SK-N-SH (cell line): ENCODE data around the gene LGALS9C.
"Not testable (repeated sequence)": the region's sequence is repeated elsewhere in the genome, so short reads cannot be mapped to it uniquely, and the experiment has no call there.

Source experiments
- EZH2phosphoT487 ChIP-seq: fragments of 200-600 bp; sonication (generic); IDR thresholded peaks from 2 replicates; pipeline ENCODE4 v1.6.1; 2017; ENCODE audit warnings: low read depth, mixed run types, mild to moderate bottlenecking, antibody characterized with exemption, moderate library complexity, borderline replicate concordance
- GABPA ChIP-seq: IDR thresholded peaks from 2 replicates; pipeline ENCODE4 v1.4.0; 2012; ENCODE audit warnings: low read depth, mild to moderate bottlenecking
- POLR2AphosphoS5 ChIP-seq: IDR thresholded peaks from 2 replicates; pipeline ENCODE4 v1.6.1; 2012; ENCODE audit warnings: low read depth, low read length
- RAD21 ChIP-seq: IDR thresholded peaks from 2 replicates; pipeline ENCODE4 v1.6.1; 2012; ENCODE audit warnings: mild to moderate bottlenecking, low read length
- RCOR1 ChIP-seq: fragments of 150-350 bp; IDR thresholded peaks from 2 replicates; pipeline ENCODE4 v1.6.1; 2017; ENCODE audit warnings: antibody characterized with exemption, low read length
- SIN3A ChIP-seq: IDR thresholded peaks from 2 replicates; pipeline ENCODE4 v1.6.1; 2012; ENCODE audit warnings: low read depth, mild to moderate bottlenecking, low read length, moderate library complexity, borderline replicate concordance
- SMC3 ChIP-seq: IDR thresholded peaks from 2 replicates; pipeline ENCODE4 v1.6.1; 2012; ENCODE audit warnings: low read depth, low read length, improper control_type of control experiment
- TAF1 ChIP-seq: IDR thresholded peaks from 2 replicates; pipeline ENCODE4 v1.6.1; 2012; ENCODE audit warnings: low read depth, mild to moderate bottlenecking, low read length, moderate library complexity, borderline replicate concordance
- TEAD4 ChIP-seq: IDR thresholded peaks from 2 replicates; pipeline ENCODE4 v1.4.0; 2012; ENCODE audit warnings: mild to moderate bottlenecking, borderline replicate concordance; ENCODE audit not compliant: insufficient read depth
- TF ChIP-seq, protein P1 (sequence below): fragments of 200-600 bp; sonication (generic); IDR thresholded peaks from 2 replicates; pipeline ENCODE4 v1.6.1; 2017; ENCODE audit warnings: antibody characterized with exemption, mild to moderate bottlenecking, moderate library complexity
- TF ChIP-seq, protein P2 (sequence below): IDR thresholded peaks from 2 replicates; pipeline ENCODE4 v1.4.0; 2012; ENCODE audit warnings: low read depth
- TF ChIP-seq, protein P3 (sequence below): fragments of 150-350 bp; IDR thresholded peaks from 2 replicates; pipeline ENCODE4 v1.6.1; 2016; ENCODE audit warnings: mild to moderate bottlenecking, low read depth, low read length

DNA sequence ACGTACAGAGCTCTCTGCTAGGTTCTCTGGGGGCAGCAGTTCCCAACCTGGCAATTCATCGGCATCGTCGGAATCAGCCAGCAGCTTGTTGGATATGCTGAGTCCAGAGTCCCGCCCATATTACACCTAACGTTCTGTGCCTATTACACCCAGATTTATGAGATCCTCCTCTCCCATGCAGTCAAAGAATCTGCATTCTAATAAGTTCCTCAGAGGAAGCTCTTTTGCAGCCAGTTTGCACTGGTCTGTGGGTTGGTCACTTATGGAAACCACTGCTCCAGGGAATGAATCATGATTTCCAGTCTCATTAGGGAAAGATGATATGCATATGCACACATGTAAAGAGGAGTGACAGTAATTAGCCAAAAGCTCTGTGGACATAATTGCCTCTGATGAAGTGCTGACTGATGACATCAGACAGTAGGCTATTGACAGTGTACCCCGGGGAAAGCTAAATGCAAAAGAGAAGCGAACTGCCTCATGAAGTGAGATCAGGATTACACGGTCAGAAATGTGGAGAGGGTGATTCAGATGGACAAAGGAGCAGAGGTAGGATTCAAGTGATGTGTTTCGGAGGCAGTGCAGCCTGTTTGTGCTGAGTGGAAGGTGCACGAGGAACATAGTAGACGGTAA is 49.7 kb downstream of the LGALS9C start:
- TF ChIP-seq, protein P1, sequence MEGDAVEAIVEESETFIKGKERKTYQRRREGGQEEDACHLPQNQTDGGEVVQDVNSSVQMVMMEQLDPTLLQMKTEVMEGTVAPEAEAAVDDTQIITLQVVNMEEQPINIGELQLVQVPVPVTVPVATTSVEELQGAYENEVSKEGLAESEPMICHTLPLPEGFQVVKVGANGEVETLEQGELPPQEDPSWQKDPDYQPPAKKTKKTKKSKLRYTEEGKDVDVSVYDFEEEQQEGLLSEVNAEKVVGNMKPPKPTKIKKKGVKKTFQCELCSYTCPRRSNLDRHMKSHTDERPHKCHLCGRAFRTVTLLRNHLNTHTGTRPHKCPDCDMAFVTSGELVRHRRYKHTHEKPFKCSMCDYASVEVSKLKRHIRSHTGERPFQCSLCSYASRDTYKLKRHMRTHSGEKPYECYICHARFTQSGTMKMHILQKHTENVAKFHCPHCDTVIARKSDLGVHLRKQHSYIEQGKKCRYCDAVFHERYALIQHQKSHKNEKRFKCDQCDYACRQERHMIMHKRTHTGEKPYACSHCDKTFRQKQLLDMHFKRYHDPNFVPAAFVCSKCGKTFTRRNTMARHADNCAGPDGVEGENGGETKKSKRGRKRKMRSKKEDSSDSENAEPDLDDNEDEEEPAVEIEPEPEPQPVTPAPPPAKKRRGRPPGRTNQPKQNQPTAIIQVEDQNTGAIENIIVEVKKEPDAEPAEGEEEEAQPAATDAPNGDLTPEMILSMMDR, result not testable (repeated sequence)
- TF ChIP-seq TAF1, SMC3, GABPA, RAD21, RCOR1, POLR2AphosphoS5, SIN3A, EZH2phosphoT487, TEAD4: not testable (repeated sequence)
- TF ChIP-seq, protein P2, sequence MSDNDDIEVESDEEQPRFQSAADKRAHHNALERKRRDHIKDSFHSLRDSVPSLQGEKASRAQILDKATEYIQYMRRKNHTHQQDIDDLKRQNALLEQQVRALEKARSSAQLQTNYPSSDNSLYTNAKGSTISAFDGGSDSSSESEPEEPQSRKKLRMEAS, result not testable (repeated sequence)
- TF ChIP-seq, protein P3, sequence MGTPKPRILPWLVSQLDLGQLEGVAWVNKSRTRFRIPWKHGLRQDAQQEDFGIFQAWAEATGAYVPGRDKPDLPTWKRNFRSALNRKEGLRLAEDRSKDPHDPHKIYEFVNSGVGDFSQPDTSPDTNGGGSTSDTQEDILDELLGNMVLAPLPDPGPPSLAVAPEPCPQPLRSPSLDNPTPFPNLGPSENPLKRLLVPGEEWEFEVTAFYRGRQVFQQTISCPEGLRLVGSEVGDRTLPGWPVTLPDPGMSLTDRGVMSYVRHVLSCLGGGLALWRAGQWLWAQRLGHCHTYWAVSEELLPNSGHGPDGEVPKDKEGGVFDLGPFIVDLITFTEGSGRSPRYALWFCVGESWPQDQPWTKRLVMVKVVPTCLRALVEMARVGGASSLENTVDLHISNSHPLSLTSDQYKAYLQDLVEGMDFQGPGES, result not testable (repeated sequence)
